Measurements from ENCODE around the gene GRIN1.

GRIN1 gene

DNA sequence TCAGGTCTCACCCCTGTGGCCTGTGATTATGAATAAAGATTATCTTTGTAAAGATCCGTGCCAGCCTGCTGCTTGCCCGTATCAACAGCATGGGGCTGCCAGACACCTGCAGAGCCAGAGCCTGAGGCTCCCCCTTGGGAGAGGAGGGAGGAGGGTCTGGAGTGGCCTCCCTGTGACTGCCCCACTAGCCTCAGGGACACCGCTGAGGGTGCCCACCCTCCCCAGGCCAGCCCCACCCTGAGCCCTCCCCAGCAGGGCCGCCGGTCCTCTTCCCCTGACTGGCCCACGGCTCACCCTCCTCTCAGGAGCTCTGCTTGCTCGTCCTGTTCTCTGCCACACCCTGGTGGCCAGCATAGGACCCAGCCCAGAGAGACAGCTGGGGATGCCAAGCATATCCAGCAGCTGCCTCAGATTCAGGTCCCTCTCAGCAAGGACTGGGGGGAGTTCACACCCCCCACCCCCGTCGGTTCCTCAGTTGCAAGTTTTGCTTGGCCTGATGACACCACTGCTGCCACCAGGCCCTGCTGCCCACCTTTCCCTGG lies 51.4 kb downstream of the GRIN1 start:
- TF ChIP-seq, protein P1, sequence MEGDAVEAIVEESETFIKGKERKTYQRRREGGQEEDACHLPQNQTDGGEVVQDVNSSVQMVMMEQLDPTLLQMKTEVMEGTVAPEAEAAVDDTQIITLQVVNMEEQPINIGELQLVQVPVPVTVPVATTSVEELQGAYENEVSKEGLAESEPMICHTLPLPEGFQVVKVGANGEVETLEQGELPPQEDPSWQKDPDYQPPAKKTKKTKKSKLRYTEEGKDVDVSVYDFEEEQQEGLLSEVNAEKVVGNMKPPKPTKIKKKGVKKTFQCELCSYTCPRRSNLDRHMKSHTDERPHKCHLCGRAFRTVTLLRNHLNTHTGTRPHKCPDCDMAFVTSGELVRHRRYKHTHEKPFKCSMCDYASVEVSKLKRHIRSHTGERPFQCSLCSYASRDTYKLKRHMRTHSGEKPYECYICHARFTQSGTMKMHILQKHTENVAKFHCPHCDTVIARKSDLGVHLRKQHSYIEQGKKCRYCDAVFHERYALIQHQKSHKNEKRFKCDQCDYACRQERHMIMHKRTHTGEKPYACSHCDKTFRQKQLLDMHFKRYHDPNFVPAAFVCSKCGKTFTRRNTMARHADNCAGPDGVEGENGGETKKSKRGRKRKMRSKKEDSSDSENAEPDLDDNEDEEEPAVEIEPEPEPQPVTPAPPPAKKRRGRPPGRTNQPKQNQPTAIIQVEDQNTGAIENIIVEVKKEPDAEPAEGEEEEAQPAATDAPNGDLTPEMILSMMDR (IDR thresholded peaks at IDR 0.05; ENCODE audit: borderline replicate concordance, control extremely low read depth, extremely low read depth, insufficient read depth, missing control alignments), result no peak
- in situ Hi-C loops (cut with MboI; ENCODE audit: low sequenced_read_pairs, unreplicated experiment), result no loop called here
- no peak for DNase-seq (ENCODE audit: low spot score)

DNA sequence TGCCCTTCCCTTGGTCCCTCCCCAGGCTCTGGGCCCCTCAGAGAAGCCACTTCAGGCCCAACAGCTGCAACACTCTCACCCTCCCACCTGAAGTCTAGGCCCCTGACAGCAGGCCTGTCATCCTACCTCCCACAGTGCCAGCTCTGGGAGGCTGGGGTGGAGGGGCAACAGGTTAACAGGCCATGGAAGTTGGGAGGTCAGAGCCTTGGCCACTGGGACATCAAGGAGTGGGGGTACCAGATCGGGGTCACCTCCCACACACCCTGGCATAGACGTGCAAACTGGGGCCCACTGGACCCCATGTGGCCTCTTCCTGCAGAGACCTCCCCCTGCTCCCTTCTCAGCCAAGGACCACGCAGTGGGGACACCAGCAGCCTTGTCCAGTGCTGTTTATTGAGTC lies 52.3 kb downstream of the GRIN1 start:
- in situ Hi-C loops (cut with MboI; ENCODE audit: low sequenced_read_pairs, unreplicated experiment), result no loop called here
- TF ChIP-seq, protein P1 (IDR thresholded peaks at IDR 0.05; ENCODE audit: borderline replicate concordance, control extremely low read depth, extremely low read depth, insufficient read depth, missing control alignments), result no peak
- DNase-seq (ENCODE audit: low spot score), result no peak

DNA sequence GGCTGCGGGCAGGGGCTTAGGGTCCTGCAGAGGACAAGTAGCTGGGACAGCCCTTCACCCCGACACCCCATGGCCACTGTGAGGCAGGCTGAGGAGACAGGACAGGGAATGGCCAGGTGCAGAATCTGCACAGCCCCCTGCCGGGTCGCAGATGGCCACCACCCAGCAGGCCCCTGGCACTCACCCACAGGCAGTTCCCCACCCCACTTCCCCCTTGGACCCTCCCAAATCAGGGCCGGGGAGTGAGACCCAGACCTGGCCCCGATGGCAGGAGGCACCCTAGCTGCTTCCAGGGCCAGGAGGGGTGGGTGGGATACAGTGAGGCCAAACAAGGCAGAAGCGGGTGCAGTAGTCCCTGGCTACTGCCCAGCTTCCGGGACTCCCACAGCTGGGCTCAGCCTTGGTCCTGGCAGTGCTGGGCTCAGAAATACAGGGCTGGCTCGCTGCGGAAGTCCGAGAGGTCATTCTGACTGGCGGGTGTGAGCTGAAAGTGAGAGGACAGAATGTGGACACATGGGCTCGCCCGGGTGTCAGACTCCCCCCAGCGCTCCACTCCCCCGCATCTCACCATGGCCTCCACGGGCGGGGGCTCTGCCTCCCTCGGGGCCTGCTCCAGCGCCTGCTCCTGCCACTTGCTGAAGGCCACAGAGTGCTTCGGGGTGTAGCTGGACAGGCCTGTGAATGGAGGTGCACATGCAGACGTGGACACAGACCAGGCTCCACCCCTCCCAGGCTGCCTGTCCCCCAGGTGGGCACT lies 52.9 kb downstream of the GRIN1 start:
- in situ Hi-C loops (cut with MboI; ENCODE audit: low sequenced_read_pairs, unreplicated experiment), result no loop called here
- DNase-seq (ENCODE audit: low spot score), result no peak

DNA sequence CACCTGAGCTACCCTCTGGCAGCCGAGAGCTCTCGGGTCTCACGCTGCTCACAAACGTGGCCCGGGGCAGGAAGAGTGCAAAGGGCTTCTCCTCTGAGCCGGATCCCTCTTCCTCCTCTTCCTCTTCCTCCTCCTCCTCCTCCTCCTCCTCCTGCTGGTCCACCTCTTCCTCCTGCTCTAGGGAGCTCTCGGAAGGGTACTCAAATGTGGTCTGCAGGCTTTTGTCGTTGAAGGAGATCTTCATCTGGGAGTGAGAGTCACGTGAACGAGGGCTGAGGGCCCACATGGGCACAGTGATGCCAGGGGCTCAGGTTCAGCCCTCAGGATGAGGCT lies 53.5 kb downstream of the GRIN1 start:
- DNase-seq (ENCODE audit: low spot score), result no peak
- in situ Hi-C loops (cut with MboI; ENCODE audit: low sequenced_read_pairs, unreplicated experiment), result no loop called here
- TF ChIP-seq, protein P1 (IDR thresholded peaks at IDR 0.05; ENCODE audit: borderline replicate concordance, control extremely low read depth, extremely low read depth, insufficient read depth, missing control alignments), result no peak

More for the DNA sequence above, 52.9 kb downstream of the GRIN1 start:
- TF ChIP-seq, protein P1 (IDR thresholded peaks at IDR 0.05; ENCODE audit: borderline replicate concordance, control extremely low read depth, extremely low read depth, insufficient read depth, missing control alignments), result no peak

DNA sequence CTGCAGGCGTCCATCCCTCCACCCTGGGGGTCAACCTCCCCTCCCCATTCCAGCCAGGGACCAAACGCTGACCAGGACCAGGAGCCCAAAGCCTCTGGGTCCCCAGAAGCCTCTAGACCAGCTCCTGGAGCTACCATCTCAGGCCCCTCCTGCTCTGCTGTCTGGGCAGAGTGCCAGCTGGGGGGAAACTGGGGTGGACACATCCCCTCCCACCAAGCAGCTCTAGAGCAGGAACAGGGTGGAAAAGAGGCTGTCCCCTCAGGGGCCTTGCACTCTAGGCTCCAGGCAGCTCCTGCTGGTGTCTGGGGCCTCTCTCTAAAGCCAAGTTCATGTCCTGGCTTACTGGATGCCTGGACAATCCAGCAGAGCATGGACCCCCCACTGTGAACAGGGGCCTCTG lies 53.9 kb downstream of the GRIN1 start:
- in situ Hi-C loops (cut with MboI; ENCODE audit: low sequenced_read_pairs, unreplicated experiment), result no loop called here
- no peak for DNase-seq (ENCODE audit: low spot score)
- TF ChIP-seq, protein P1 (IDR thresholded peaks at IDR 0.05; ENCODE audit: borderline replicate concordance, control extremely low read depth, extremely low read depth, insufficient read depth, missing control alignments), result no peak

DNA sequence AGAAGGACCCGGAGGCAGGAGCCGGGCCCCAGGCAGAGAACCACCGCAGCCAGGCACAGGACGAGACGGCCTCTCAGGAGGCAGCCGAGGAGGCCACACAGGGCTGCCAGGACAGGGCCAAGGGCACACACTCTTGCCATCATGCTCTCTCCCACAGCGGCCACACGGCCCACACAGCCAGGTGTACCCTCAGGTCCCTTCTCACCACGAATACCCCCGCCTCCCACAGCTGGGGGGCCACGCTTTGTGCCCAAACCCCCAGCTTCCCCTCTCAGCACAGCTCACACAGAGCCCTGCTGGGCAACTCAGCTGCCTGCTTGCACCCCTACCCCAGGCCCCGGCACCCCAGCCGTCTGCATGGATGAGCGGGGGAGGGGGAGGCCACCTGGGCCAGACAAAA lies 54.8 kb downstream of the GRIN1 start:
- no peak for DNase-seq (ENCODE audit: low spot score)
- in situ Hi-C loops (cut with MboI; ENCODE audit: low sequenced_read_pairs, unreplicated experiment), result no loop called here
- TF ChIP-seq, protein P1 (IDR thresholded peaks at IDR 0.05; ENCODE audit: borderline replicate concordance, control extremely low read depth, extremely low read depth, insufficient read depth, missing control alignments), result no peak
